Esophagus squamous epithelium (tissue), 4 donors: ENCODE results near the gene AOX1.

Source experiments
- POLR2A ChIP-seq, 4 donors: fragments of 450-650 bp; IDR thresholded peaks; one replicate each; pipeline ENCODE4 v1.6.1; 2017; ENCODE audit warnings: antibody characterized with exemption in 4 of 4, mild to moderate bottlenecking in 4 of 4, moderate library complexity in 3 of 4
- TF ChIP-seq, protein P1 (sequence below), 6 experiments: fragments of 450-650 bp in 4 of 6; fragments of 200-600 bp in 2 of 6; sonication (generic) in 2 of 6; IDR thresholded peaks; one replicate each; pipeline ENCODE4 v1.5.1; 2016 to 2019; ENCODE audit warnings: antibody characterized with exemption in 6 of 6, mild to moderate bottlenecking in 4 of 6, moderate library complexity in 4 of 6

DNA sequence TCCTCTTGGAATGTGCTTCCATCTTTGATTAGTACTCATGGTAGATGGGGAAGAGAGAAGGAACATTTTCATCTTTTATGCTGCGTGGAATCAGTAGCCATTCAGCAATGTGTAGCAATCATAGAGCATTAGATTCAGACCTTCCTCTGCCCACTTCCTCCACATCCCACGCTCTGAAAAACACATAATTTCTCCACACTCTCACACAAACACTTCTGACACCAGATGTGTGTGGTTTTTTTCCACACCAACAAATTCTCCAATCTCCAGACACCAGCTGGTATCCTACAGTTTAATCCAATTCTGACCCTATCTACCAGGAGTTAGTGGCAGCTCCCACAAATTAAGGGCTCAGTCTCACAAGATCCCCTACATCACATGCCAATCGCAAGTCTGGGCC lies 103.3 kb downstream of the AOX1 start:
- TF ChIP-seq, protein P1, sequence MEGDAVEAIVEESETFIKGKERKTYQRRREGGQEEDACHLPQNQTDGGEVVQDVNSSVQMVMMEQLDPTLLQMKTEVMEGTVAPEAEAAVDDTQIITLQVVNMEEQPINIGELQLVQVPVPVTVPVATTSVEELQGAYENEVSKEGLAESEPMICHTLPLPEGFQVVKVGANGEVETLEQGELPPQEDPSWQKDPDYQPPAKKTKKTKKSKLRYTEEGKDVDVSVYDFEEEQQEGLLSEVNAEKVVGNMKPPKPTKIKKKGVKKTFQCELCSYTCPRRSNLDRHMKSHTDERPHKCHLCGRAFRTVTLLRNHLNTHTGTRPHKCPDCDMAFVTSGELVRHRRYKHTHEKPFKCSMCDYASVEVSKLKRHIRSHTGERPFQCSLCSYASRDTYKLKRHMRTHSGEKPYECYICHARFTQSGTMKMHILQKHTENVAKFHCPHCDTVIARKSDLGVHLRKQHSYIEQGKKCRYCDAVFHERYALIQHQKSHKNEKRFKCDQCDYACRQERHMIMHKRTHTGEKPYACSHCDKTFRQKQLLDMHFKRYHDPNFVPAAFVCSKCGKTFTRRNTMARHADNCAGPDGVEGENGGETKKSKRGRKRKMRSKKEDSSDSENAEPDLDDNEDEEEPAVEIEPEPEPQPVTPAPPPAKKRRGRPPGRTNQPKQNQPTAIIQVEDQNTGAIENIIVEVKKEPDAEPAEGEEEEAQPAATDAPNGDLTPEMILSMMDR (IDR thresholded peaks at IDR 0.05) = no peak
- TF ChIP-seq POLR2A (IDR thresholded peaks at IDR 0.05) = no peak
